ENCODE data around the gene FBXO11.
"Not testable (repeated sequence)": the region's sequence is repeated elsewhere in the genome, so short reads cannot be mapped to it uniquely, and the experiment has no call there.

Gene FBXO11

GRCh38 chr2:47897883-47898731, 8.2 kb downstream of the FBXO11 start:
- DNase-seq = no peak

- not testable (repeated sequence) for DNase-seq
These were observed 9.0 kb downstream of the FBXO11 start for GRCh38 chr2:47897191-47897882.

GRCh38 chr2:47896450-47896968, 9.8 kb downstream of the FBXO11 start:
- no peak for DNase-seq

GRCh38 chr2:47893771-47894170, 12.5 kb downstream of the FBXO11 start:
- DNase-seq = no peak

GRCh38 chr2:47892338-47892730, 14.0 kb downstream of the FBXO11 start:
- DNase-seq = no peak

DNA sequence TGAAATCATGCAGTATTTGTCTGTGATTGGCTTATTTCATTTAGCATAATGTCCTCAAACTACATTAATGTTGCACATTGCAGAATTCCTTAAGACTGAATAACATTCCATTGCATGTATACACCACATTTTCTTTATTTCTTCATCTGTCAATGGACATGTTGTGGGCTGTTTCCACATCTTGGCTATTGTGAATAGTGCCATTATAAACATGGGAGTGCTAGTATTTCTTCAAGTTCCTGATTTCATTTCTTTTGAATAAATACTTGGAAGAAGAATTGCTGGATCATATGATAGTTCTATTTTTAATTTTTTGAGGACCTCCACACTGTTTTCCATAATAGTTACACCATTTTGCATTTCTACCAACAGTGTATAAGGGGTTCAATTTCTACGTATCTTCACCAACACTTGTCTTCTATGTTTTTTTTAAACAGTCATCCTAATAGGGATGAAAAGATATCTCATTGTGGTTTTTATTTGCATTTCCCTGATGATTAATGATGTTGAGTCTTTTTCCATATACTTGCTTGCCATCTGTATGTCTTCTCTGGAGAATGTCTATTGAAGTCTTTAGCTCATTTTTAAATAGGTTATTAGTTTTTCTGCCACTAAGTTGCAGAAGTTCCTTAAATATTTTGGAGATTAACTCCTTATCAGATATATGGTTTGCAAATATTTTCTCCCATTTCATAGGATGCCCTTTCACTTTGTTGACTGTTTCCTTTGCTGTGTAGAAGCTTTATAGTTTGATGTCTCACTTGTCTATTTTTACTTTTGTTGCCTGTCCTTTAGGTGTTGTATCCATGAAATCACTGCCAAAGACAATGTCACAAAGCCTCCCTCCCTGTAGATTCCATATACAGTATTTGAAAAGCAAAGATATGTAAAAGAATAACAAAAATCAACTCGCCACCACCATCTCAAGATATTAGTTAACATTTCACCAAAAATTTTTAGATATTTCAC, 14.6 kb downstream of the FBXO11 start:
- DNase-seq = no peak

DNA sequence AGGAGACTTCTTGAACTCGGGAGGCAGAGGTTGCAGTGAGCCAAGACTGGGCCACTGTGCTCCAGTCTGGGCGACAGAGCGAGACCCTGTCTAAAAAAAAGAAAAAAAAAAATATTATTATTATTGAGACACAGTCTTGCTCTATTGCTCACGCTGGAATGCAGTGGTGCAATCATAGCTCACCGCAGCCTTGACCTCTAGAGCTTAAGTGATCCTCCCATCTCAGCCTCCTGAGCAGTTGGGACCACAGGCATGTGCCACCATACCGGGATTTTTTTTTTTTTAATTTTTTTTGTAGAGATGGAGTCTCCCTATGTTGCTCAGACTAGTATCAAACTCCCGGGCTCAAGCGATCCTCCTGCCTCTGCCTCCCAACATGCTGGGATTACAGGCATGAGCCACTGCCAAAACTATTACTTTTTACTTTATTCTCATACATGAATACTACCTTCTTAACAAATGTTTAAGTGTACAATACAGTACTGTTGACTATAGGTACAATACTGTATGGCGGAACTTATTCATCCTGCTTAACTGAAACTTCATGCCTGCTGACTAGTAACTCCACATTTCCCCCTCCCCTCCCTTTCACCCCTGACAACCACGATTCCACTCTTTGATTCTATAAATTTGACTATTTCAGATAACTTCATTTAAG, 15.5 kb downstream of the FBXO11 start:
- DNase-seq = no peak

DNA sequence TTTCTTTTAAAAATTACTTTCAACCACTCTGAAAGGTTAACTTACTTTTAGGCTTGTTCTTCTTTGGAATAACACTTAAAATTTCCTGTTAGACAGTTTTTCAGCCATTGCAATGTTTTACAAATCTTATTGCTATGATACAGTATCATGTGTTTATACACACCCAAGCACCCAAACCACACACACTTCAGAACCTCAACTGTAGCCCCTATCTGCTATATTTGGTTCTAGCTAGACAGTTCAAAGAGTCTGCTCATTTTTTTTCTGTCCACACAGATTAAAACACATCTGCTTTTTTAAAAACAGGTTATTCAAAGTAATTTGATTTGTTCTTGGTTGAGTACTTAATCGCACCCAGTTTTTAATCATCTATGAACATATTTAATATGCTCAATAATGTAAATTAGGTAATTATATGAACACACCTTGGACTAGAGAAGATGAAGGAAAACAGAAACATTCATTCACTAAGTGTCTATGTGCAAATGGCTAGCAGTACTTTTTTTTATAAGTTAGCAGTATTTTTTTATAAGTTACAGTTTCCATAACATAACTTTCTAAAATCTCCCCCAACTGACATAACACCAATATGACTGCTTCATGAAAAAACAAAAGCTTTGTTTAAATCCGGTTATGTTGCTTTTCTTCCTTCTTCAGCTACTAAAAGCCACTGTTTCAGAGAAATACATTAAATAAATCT, 17.6 kb downstream of the FBXO11 start:
- DNase-seq = no peak

GRCh38 chr2:47876912-47877311, 29.4 kb downstream of the FBXO11 start:
- DNase-seq = no peak

DNA sequence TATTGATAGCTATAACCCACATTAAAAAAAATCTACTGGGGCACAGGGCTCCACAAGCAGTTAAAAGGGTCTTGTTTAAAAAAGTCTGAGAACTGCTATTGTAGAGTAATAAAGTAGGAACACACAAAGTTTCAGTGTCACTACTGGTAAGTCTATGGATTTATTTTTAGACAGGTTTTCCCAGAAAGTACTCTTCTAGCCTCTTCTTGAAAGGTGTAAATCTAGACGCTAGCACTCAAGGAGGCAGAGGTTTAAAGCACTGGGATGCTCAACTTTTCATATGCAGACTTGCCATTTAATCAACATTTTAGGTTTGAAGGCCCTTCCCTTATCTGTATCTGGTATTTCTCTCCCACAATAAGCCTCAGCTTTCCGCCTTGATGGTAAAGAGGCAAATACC, 33.4 kb downstream of the FBXO11 start:
- no peak for DNase-seq

DNA sequence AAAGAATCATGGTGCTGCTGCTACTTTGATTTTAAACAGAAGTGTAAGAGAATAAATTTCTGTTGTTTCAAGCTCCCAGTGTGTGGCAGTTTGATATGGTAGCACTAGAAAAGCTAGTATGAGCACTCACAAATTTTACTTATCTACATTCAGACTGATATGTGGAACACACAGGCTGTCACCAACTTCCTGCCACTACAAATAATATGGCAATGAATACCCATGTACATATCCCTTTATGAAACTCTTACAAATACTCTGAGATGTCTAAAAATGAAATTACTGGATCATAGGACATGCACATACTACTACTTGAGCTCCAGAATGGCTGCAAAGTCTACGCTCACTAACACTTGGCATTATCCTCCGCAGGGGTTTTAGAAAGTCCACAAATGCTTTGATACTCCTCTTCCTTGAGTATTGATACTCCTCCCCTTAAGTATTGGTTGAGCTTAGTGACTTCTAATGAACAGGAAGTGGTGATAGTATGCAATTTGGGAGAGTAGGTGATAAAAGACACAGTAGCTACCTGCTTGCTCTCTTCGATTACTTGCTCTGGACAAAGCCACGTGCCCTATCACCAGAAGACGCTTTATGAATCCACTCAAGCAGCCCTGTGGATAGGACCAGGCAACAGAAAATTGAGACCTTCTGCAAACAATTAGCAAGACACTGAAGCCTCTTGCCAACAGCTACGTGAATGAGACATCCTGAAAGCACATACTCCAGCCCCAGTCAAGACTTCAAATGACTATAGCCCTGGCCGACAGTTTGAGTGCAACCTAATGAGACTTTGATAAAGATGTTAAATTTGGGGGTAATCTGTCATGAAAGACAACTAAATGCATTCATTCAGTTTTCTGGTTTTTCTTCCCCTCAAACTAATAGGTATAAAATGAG, 35.4 kb downstream of the FBXO11 start:
- no peak for DNase-seq

- DNase-seq = no peak
These were observed 36.3 kb downstream of the FBXO11 start for GRCh38 chr2:47869859-47870595.

DNA sequence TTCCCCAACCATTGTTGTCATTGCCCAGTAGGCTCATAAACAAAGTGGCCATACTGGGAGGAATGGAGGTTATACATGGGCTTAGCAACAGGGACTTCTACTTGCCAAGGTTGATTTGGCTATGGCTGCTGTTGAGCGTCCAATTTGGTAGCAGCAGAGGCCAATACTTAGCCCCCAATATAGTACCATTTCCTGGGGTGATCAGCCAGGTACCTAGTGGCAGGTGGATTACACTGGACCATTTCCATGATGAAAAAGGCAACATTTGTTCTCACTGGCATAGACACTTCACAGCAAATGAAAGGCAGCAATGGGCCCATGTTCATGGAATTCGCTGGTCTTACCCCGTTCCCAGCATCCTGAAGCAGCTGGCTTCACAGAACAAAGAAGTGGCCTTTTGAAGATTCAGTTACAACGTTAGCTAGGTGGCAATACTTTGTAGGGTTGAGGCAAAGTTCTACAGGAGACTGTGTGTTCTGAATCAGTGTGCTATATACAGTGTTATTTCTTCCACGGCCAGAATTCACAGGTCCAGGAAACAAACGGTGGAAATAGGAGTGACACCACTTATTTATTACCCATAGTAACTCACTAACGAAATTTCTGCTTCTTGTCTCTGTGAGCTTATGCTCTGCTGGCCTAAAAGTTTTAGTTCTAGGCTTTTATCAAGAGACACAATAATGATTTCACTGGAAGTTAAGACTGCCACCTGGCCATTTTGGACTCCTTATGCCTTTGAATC, 37.5 kb downstream of the FBXO11 start:
- DNase-seq = no peak

DNA sequence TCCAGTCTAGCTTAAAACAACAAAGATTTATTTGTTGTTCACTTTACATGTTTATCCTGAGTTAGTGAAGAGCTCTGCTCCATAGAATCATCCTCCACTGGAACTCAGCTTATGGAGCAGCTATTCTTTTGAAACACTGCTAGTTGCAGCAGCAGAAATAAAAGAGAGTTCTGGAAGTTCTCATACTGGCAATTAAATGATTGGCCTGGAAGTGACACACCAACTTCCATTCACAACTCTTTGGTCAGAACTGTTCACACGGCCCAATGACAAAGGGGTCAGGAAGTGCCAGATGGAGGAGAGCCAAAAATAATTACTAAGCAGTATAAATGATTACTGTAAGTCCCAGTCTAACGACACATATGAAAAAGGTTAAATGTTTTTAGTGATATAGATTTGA, 39.1 kb downstream of the FBXO11 start:
- no peak for DNase-seq

DNA sequence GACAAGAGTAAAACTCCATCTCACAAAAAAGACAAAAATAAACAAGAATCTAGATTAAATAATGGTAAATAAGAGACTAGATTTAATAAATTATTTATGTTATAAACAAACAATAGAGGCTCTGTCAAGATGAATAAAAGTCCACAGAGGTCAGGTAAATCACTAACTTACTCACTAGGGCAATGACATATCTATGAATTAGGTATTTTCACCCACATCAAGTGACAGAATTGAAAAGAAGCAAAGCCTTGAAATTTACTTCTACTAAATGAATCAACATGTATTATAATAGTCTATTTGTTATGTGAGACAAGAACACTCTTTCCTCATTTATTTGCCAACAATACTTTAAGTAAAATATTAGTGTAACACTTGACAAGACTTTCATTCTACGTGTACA, 41.7 kb downstream of the FBXO11 start:
- DNase-seq = no peak

- DNase-seq = no peak
These were observed 43.3 kb downstream of the FBXO11 start for GRCh38 chr2:47862949-47863348.

DNA sequence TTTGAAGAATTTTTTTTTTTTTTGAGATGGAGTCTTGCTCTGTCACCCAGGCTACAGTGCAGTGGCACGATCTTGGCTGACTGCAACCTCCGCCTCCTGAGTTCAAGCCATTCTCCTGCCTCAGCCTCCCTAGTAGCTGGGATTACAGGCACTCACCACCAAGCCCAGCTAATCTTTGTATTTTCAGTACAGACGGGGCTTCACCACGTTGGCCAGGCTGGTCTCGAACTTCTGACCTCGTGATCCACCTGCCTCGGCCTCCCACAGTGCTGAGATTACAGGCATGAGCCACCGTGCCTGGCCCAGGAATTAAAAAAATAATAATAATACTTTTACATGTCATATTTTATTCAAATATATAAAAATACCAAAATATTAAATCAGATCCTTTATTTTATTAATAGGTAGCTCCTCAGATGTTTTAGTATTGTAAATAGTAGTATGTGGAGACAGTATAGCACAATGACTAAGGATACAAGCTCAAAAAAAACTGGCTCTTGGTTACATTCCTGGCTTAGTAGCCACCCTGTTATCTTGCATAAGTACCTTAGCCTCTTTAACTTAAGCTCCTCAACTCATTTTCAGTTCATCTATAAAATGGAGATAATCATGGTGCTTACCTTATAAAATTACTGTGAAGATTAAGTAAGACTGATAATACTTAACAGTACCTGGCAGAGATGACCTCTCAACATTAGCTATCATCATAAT, 53.1 kb downstream of the FBXO11 start:
- DNase-seq = not testable (repeated sequence)

DNA sequence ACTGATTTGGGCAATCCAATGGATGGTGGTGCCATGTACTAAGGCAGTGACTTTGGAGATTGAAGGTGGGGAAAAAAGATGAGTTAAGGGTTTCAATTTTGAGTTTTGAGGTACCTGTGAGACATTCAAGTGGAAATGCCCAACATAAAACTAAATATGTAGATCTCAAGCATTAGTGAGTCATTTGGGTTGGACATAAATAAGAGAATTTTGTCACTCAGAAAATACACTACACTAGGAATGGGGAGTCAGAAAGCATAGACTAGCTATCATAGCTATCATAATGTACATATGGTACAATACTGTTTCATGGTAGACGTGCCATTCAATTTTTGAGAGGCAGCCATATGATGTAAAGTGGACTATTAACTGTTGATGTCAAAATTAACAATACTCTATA, 56.1 kb downstream of the FBXO11 start:
- DNase-seq = no peak

- no peak for DNase-seq
These were observed 56.9 kb downstream of the FBXO11 start for GRCh38 chr2:47849368-47849767.
